ENCODE measurements around the gene TCF4.

The TCF4 gene

GRCh38 chr18:55224086-55224625, 363.8 kb downstream of the TCF4 start:
- no peak overlapping the region for H3K4me3 ChIP-seq (replicated peaks; ENCODE audit: insufficient read depth, low read length)
- no peaks in the 10 kb centered on the region for H3K27me3 ChIP-seq (ENCODE audit: insufficient read depth, poor library complexity, severe bottlenecking)
- H3K27ac ChIP-seq (replicated peaks) = no peak overlapping the region
- no peak for DNase-seq (ENCODE audit: low read depth in 1 of 2, low spot score in 1 of 2)
- TF ChIP-seq REST (IDR thresholded peaks at IDR 0.05; ENCODE audit: insufficient replicate concordance, low read depth) (no peak), GABPA (IDR thresholded peaks at IDR 0.05; ENCODE audit: low read depth) (no peak), CTCF (IDR thresholded peaks at IDR 0.05; ENCODE audit: insufficient read depth, low read length) (no peak), SPI1 (IDR thresholded peaks at IDR 0.05; ENCODE audit: borderline replicate concordance, low read depth) (no peak), POLR2AphosphoS5 (IDR thresholded peaks at IDR 0.05; ENCODE audit: low read depth) (no peak)

GRCh38 chr18:55221622-55222021, 366.4 kb downstream of the TCF4 start:
- DNase-seq (ENCODE audit: low read depth in 1 of 2, low spot score in 1 of 2) = no peak
- TF ChIP-seq CTCF (IDR thresholded peaks at IDR 0.05; ENCODE audit: insufficient read depth, low read length) = no peak
- TF ChIP-seq REST (IDR thresholded peaks at IDR 0.05; ENCODE audit: insufficient replicate concordance, low read depth) = no peak
- H3K27ac ChIP-seq (replicated peaks) = no peak overlapping the region

GRCh38 chr18:55220523-55220922, 367.5 kb downstream of the TCF4 start:
- no peak for DNase-seq (ENCODE audit: low read depth in 1 of 2, low spot score in 1 of 2)
- Histone ChIP-seq H3K4me3 (replicated peaks; ENCODE audit: insufficient read depth, low read length) (no peak overlapping the region), H3K27ac (replicated peaks) (no peak overlapping the region), H3K27me3 (ENCODE audit: insufficient read depth, poor library complexity, severe bottlenecking) (no peaks in the 10 kb centered on the region)
- TF ChIP-seq GABPA (IDR thresholded peaks at IDR 0.05; ENCODE audit: low read depth) (no peak), CTCF (IDR thresholded peaks at IDR 0.05; ENCODE audit: insufficient read depth, low read length) (no peak), POLR2AphosphoS5 (IDR thresholded peaks at IDR 0.05; ENCODE audit: low read depth) (no peak), SPI1 (IDR thresholded peaks at IDR 0.05; ENCODE audit: borderline replicate concordance, low read depth) (no peak), REST (IDR thresholded peaks at IDR 0.05; ENCODE audit: insufficient replicate concordance, low read depth) (no peak)

More at GRCh38 chr18:55221622-55222021, 366.4 kb downstream of the TCF4 start:
- no peaks in the 10 kb centered on the region for H3K27me3 ChIP-seq (ENCODE audit: insufficient read depth, poor library complexity, severe bottlenecking)
- H3K4me3 ChIP-seq (replicated peaks; ENCODE audit: insufficient read depth, low read length) = no peak overlapping the region

Data from HL-60 (cell line).